Gastroesophageal sphincter (tissue), 4 donors: ENCODE measurements around the gene PTF1A. TPM values are rescaled to one million over a fixed set of nuclear protein-coding genes. Genes with fewer than 3 reads are reported as not detected.

Experiments
- ATAC-seq: fragments of 150-250 bp; one replicate; pipeline ENCODE4 v1.9.1; 2016; ENCODE audit warnings: mild to moderate bottlenecking, moderate library complexity
- H3K27ac ChIP-seq, 4 donors: fragments of 200-600 bp; sonication (generic) in 3 of 4; 1 replicate in 3 of 4; 2 replicates in 1 of 4; pipeline ENCODE4 v1.5.1; 2016 to 2019
- H3K27me3 ChIP-seq: fragments of 200-600 bp; sonication (generic); one replicate; pipeline ENCODE4 v1.5.1; 2019
- H3K36me3 ChIP-seq, 2 donors: fragments of 200-600 bp; sonication (generic); one replicate each; pipeline ENCODE4 v1.5.1; 2019; ENCODE audit warnings: control low read depth in 1 of 2
- H3K4me1 ChIP-seq, 3 donors: fragments of 200-600 bp; sonication (generic); 1 replicate in 2 of 3; 2 replicates in 1 of 3; pipeline ENCODE4 v1.5.1; 2016 to 2019; ENCODE audit warnings: control low read depth in 2 of 3
- H3K4me3 ChIP-seq, 2 donors: fragments of 200-600 bp; sonication (generic); one replicate each; pipeline ENCODE4 v1.5.1; 2019; ENCODE audit warnings: mild to moderate bottlenecking in 1 of 2, moderate library complexity in 1 of 2
- H3K9me3 ChIP-seq, 3 donors: fragments of 200-600 bp; sonication (generic); one replicate each; pipeline ENCODE4 v1.5.1; 2017 to 2019; ENCODE audit warnings: control low read depth in 2 of 3
- CTCF ChIP-seq, 4 experiments: fragments of 200-600 bp in 2 of 4; fragments of 450-650 bp in 2 of 4; sonication (generic) in 1 of 4; IDR thresholded peaks; one replicate each; pipeline ENCODE4 v1.5.1; 2017 to 2019; ENCODE audit warnings: antibody characterized with exemption in 4 of 4, mild to moderate bottlenecking in 2 of 4, moderate library complexity in 2 of 4
- EP300 ChIP-seq: sonication (generic); formaldehyde crosslinking; IDR thresholded peaks from one replicate; pipeline ENCODE4 v1.6.1; 2017; ENCODE audit warnings: antibody characterized with exemption, mild to moderate bottlenecking
- POLR2A ChIP-seq, 2 donors: fragments of 450-650 bp; IDR thresholded peaks; one replicate each; pipeline ENCODE4 v1.6.1; 2017; ENCODE audit warnings: antibody characterized with exemption in 2 of 2, mild to moderate bottlenecking in 2 of 2, moderate library complexity in 1 of 2
- POLR2AphosphoS5 ChIP-seq: sonication (generic); formaldehyde crosslinking; IDR thresholded peaks from one replicate; pipeline ENCODE4 v1.6.1; 2017; ENCODE audit warnings: antibody characterized with exemption
- WGBS, 2 donors: methylation state at CpG; one replicate each; pipeline ENCODE4 v1.1.5; 2018; ENCODE audit warnings: low coverage in 1 of 2; 5-methylcytosine and 5-hydroxymethylcytosine counted together
- total RNA-seq, 4 donors: library from RNA; depleted of rRNA; stranded (reverse); fragments of >200 nt; gene quantifications; one replicate each; pipeline ENCODE4 v1.1.0, GENCODE V29; 2016

The PTF1A gene
- total RNA-seq, 4 donors from 2014 or later = not detected

- Histone ChIP-seq H3K36me3 (no peaks in the 10 kb centered on the region), H3K9me3 (peaks cover 0 to 3% (median 0%) of the 10 kb centered on the region in 3 donors), H3K27ac (no peak overlapping the region), H3K4me1 (peaks cover 0 to 22% (median 11%) of the 10 kb centered on the region in 3 donors), H3K27me3 (peaks cover 96% of the 10 kb centered on the region), H3K4me3 (no peak overlapping the region)
- no peak for ATAC-seq
- WGBS, 2 donors = 0% methylated on average over 4 of the region's 82 CpGs; no CpG with 5 or more reads in 1 of the 2 donors
- no peak for TF ChIP-seq EP300
- no peak for TF ChIP-seq POLR2AphosphoS5
- no peak for TF ChIP-seq CTCF (IDR thresholded peaks at IDR 0.05)
- TF ChIP-seq POLR2A (IDR thresholded peaks at IDR 0.05) = no peak
These were observed 18.7 kb upstream of the PTF1A start for GRCh38 chr10:23173214-23174073.

GRCh38 chr10:23174074-23174976 lies 17.8 kb upstream of the PTF1A start:
- H3K4me1 ChIP-seq = peaks cover 0 to 22% (median 11%) of the 10 kb centered on the region in 3 donors
- no peaks in the 10 kb centered on the region for H3K36me3 ChIP-seq
- no peak for ATAC-seq
- H3K4me3 ChIP-seq = no peak overlapping the region
- 2 to 10% methylated on average over 2 to 14 of the region's 88 CpGs for WGBS, 2 donors
- TF ChIP-seq EP300 (no peak), POLR2A (IDR thresholded peaks at IDR 0.05) (no peak), CTCF (IDR thresholded peaks at IDR 0.05) (no peak), POLR2AphosphoS5 (no peak)
- peaks cover 0 to 3% (median 0%) of the 10 kb centered on the region in 3 donors for H3K9me3 ChIP-seq
- peaks cover 97% of the 10 kb centered on the region for H3K27me3 ChIP-seq
- no peak overlapping the region for H3K27ac ChIP-seq

- no peaks in the 10 kb centered on the region for H3K36me3 ChIP-seq
- 15 to 24% methylated on average over 2 of the region's 14 CpGs for WGBS, 2 donors
- peaks cover 97% of the 10 kb centered on the region for H3K27me3 ChIP-seq
- ATAC-seq = no peak
- peaks cover 0 to 3% (median 0%) of the 10 kb centered on the region in 3 donors for H3K9me3 ChIP-seq
- no peak overlapping the region for H3K27ac ChIP-seq
- H3K4me3 ChIP-seq = no peak overlapping the region
- H3K4me1 ChIP-seq = peaks cover 0 to 22% (median 11%) of the 10 kb centered on the region in 3 donors
- TF ChIP-seq POLR2A (IDR thresholded peaks at IDR 0.05) = no peak
- no peak for TF ChIP-seq EP300
- no peak for TF ChIP-seq POLR2AphosphoS5
- no peak for TF ChIP-seq CTCF (IDR thresholded peaks at IDR 0.05)
These were observed 17.1 kb upstream of the PTF1A start for GRCh38 chr10:23174977-23175512.

- Histone ChIP-seq H3K4me1 (no peaks in the 10 kb centered on the region), H3K4me3 (no peak overlapping the region), H3K27ac (no peak overlapping the region), H3K27me3 (peaks cover 75% of the 10 kb centered on the region), H3K36me3 (no peaks in the 10 kb centered on the region), H3K9me3 (no peaks in the 10 kb centered on the region)
- no peak for TF ChIP-seq CTCF (IDR thresholded peaks at IDR 0.05)
- no peak for TF ChIP-seq EP300
- TF ChIP-seq POLR2A (IDR thresholded peaks at IDR 0.05) = no peak
- no peak for TF ChIP-seq POLR2AphosphoS5
- 53 to 67% methylated on average over 6 to 7 of the region's 7 CpGs for WGBS, 2 donors
- no peak for ATAC-seq
These were observed 5.9 kb upstream of the PTF1A start for GRCh38 chr10:23186178-23186577.
